ENCODE measurements around the gene ZNF444. TPM values are rescaled to one million over a fixed set of nuclear protein-coding genes. Genes with fewer than 3 reads are reported as not detected.

ZNF444 gene
- total and polyA plus RNA-seq, 2 of the 8 experiments (the other 6 are each of a cell fraction or from before 2014, with no cell fraction given) = 49.5 to 54.5 TPM

DNA sequence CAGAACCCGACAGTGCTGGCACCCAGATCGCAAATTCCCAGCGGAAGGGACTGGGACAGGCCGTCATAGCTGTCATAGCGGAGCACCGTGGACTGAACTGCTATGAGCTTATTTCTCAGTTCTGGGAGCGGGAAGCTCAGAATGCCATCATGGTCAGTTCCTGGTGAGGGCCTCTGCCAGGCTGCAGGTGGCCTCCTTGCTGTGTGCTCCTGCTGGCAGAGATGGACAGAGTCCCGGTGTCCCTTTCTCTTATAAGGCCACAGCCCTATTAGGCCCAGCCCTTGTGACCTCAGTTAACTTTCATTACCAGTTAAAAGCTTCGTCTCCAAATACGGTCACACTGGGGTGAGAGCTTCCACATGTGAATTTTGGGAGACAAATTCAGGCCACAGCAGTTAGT is 4.6 kb downstream of the ZNF444 start:
- no peak overlapping the region for H3K4me3 ChIP-seq (ENCODE audit: extremely low read depth in 1 of 4, insufficient read depth in 2 of 4, low read depth in 3 of 4, low read length in 4 of 4)
- WGBS, 2 experiments (ENCODE audit: extremely low coverage in 1 of 2, insufficient coverage in 1 of 2, insufficient read length in 1 of 2, insufficient replicate concordance in 2 of 2, low coverage in 1 of 2, low lambda C conversion rate in 2 of 2, missing lambda C conversion rate in 1 of 2) = 87% methylated on average over 10 of the region's 10 CpGs; no CpG with 5 or more reads in 1 of the 2 experiments
- no peak overlapping the region; the same call in 1 of the 2 replicates for H2BK5ac ChIP-seq (ENCODE audit: low read depth, low read length)
- H3K79me2 ChIP-seq (ENCODE audit: control insufficient read depth in 1 of 2, insufficient read depth in 2 of 2, low read length in 2 of 2) = peaks cover 0 to 41% of the 10 kb centered on the region in 2 experiments; a peak in 2 of 4 replicates
- no peak overlapping the region for H2AK5ac ChIP-seq (ENCODE audit: low read depth, low read length)
- no peak overlapping the region for H3K27ac ChIP-seq (ENCODE audit: low read depth, low read length)
- no peak overlapping the region for H2BK20ac ChIP-seq (ENCODE audit: low read length)
- no peak overlapping the region for H3K4ac ChIP-seq (replicated peaks; ENCODE audit: insufficient read length, low read depth, low read length)
- H4K20me1 ChIP-seq (replicated peaks in 1 of 2; ENCODE audit: control insufficient read depth in 1 of 2, insufficient read depth in 2 of 2, low read length in 2 of 2) = peaks cover 3 to 19% of the 10 kb centered on the region in 2 experiments
- CTCF ChIA-PET (ENCODE audit: partially characterized antibody) = interaction anchor here (0.6 to 6.5 kb wide), 6 partner anchors 8 to 71 kb away, joined by 3 to 47 read pairs (median 4); no protein-coding TSS in a partner anchor
- no peaks in the 10 kb centered on the region for H3K9me3 ChIP-seq (ENCODE audit: insufficient read depth in 2 of 2, low read depth in 1 of 2, low read length in 1 of 2)
- POLR2A ChIA-PET (ENCODE audit: partially characterized antibody) = interaction anchor here (1.0 to 5.2 kb wide), 4 partner anchors 9 to 24 kb away, joined by 3 to 21 read pairs (median 4); partner anchors contain the start of gene ZNF787
- no peak overlapping the region for H2AFZ ChIP-seq (ENCODE audit: low read length)
- H4K8ac ChIP-seq (ENCODE audit: extremely low read depth, insufficient read depth, low read length) = no peak overlapping the region
- TF ChIP-seq KDM1A (IDR thresholded peaks at IDR 0.05; ENCODE audit: borderline replicate concordance, low read length) (no peak), YY1 (IDR thresholded peaks at IDR 0.05; ENCODE audit: low read depth, low read length) (no peak), SP4 (IDR thresholded peaks at IDR 0.05; ENCODE audit: low read length) (no peak), BRCA1 (IDR thresholded peaks at IDR 0.05; ENCODE audit: low read depth, low read length) (no peak), CREB1 (IDR thresholded peaks at IDR 0.05) (no peak), CBX5 (IDR thresholded peaks at IDR 0.05; ENCODE audit: low read depth, low read length) (no peak), EP300 (IDR thresholded peaks at IDR 0.05; ENCODE audit: borderline replicate concordance in 1 of 2, low read depth in 2 of 2, low read length in 2 of 2) (no peak), PHF8 (conservative IDR thresholded peaks at IDR 0.05; ENCODE audit: low read depth, low read length) (no peak), SUZ12 (IDR thresholded peaks at IDR 0.05; ENCODE audit: low read length) (no peak), POU5F1 (IDR thresholded peaks at IDR 0.05; ENCODE audit: low read depth, low read length) (no peak), CHD2 (IDR thresholded peaks at IDR 0.05; ENCODE audit: low read length) (no peak), RAD21 (IDR thresholded peaks at IDR 0.05 in 1 of 2, conservative IDR thresholded peaks at IDR 0.05 in 1 of 2; ENCODE audit: low read depth in 2 of 2, low read length in 2 of 2) (no peak)
- H3K56ac ChIP-seq (replicated peaks; ENCODE audit: insufficient read length, low read depth, low read length) = no peak overlapping the region
- H3K9ac ChIP-seq (replicated peaks in 1 of 4; ENCODE audit: extremely low read depth in 1 of 4, low read depth in 3 of 4, low read length in 3 of 4) = no peak overlapping the region
- no peak overlapping the region for H2BK12ac ChIP-seq (ENCODE audit: low read depth, low read length)
- H2BK120ac ChIP-seq (replicated peaks; ENCODE audit: low read depth, low read length) = no peak overlapping the region
- H3K23me2 ChIP-seq (ENCODE audit: low read depth, low read length) = peaks cover 5% of the 10 kb centered on the region; the same call in 1 of the 2 replicates
- H3K14ac ChIP-seq (ENCODE audit: insufficient read length) = no peak overlapping the region
- peaks cover 13% of the 10 kb centered on the region for H3K79me1 ChIP-seq (ENCODE audit: low read depth, low read length)
- FAIRE-seq = no peak
- H4K5ac ChIP-seq (ENCODE audit: insufficient read length, low read depth, low read length) = no peak overlapping the region
- no peak overlapping the region for H3K23ac ChIP-seq (ENCODE audit: insufficient read length)
- H3K18ac ChIP-seq (ENCODE audit: extremely low read depth, low read length) = no peak overlapping the region
- H4K91ac ChIP-seq (replicated peaks; ENCODE audit: insufficient read length, low read length) = no peak overlapping the region
- no peak overlapping the region for H3K4me2 ChIP-seq (ENCODE audit: insufficient read depth in 1 of 2, low read depth in 2 of 2, low read length in 2 of 2)
- no peaks in the 10 kb centered on the region for H3K27me3 ChIP-seq (replicated peaks in 1 of 4; ENCODE audit: control insufficient read depth in 3 of 4, extremely low read depth in 1 of 4, insufficient read depth in 3 of 4, low read length in 3 of 4)
- no peak for DNase-seq (ENCODE audit: low read depth in 1 of 2, low spot score in 2 of 2)
- H3K4me1 ChIP-seq (replicated peaks in 1 of 4; ENCODE audit: control insufficient read depth in 3 of 4, insufficient read depth in 4 of 4, low read length in 3 of 4) = peaks cover 0 to 5% (median 2%) of the 10 kb centered on the region in 4 experiments; a peak in 4 of 7 replicates
- H3K36me3 ChIP-seq (ENCODE audit: control insufficient read depth in 2 of 4, insufficient read depth in 4 of 4, low read length in 3 of 4) = peaks cover 0 to 22% (median 7%) of the 10 kb centered on the region in 4 experiments; a peak in 5 of 8 replicates
- H2BK15ac ChIP-seq (ENCODE audit: low read length) = no peak overlapping the region

All from H1 (cell line).